Measurements from ENCODE around the gene CISD3.

The CISD3 gene

GRCh38 chr17:38728290-38728831, 1.8 kb upstream of the CISD3 start:
- ATAC-seq = peak; percentile 2 to 6

- ATAC-seq = no peak
These were observed 714 bp upstream of the CISD3 start for GRCh38 chr17:38729368-38729885.

GRCh38 chr17:38730526-38731379, 612 bp downstream of the CISD3 start:
- no peak for ATAC-seq

- no peak for ATAC-seq
These were observed 1.6 kb downstream of the CISD3 start for GRCh38 chr17:38731526-38732294.

GRCh38 chr17:38732376-38733281, 2.5 kb downstream of the CISD3 start:
- ATAC-seq = no peak

GRCh38 chr17:38733282-38733981, 3.3 kb downstream of the CISD3 start:
- ATAC-seq = no peak

GRCh38 chr17:38733982-38734973, 4.1 kb downstream of the CISD3 start:
- ATAC-seq = no peak

GRCh38 chr17:38735161-38735997, 5.2 kb downstream of the CISD3 start:
- no peak for ATAC-seq

- no peak for ATAC-seq
These were observed 8.0 kb downstream of the CISD3 start for GRCh38 chr17:38738007-38738662.

GRCh38 chr17:38738686-38739085, 8.5 kb downstream of the CISD3 start:
- ATAC-seq = no peak

- ATAC-seq = no peak
These were observed 9.2 kb downstream of the CISD3 start for GRCh38 chr17:38739305-38739704.

GRCh38 chr17:38740044-38740443, 9.9 kb downstream of the CISD3 start:
- no peak for ATAC-seq

GRCh38 chr17:38740806-38741205, 10.7 kb downstream of the CISD3 start:
- no peak for ATAC-seq

- ATAC-seq = no peak
These were observed 11.3 kb downstream of the CISD3 start for GRCh38 chr17:38741461-38741860.

- ATAC-seq = no peak
These were observed 11.8 kb downstream of the CISD3 start for GRCh38 chr17:38741921-38742410.

- peak in 1 of 2 donors; percentile 12 for ATAC-seq
These were observed 12.5 kb downstream of the CISD3 start for GRCh38 chr17:38742411-38743308.

- ATAC-seq = no peak
These were observed 13.5 kb downstream of the CISD3 start for GRCh38 chr17:38743556-38744171.

All from activated CD4-positive, CD25-positive, alpha-beta regulatory T cell treated with anti-CD3 and anti-CD28 coated beads, Interleukin-2, amount 50 U/mL, for 24 hours (primary cell).